Ovary (tissue), 3 donors: ENCODE measurements around the gene ATP5MC3.

ENCODE experiments used
- CTCF ChIP-seq, 3 donors: fragments of 450-650 bp in 2 of 3; fragments of 200-600 bp in 1 of 3; IDR thresholded peaks; one replicate each; pipeline versions ENCODE4 v1.5.1 to v1.8.0; 2016 to 2022; ENCODE audit warnings: antibody characterized with exemption in 3 of 3, mild to moderate bottlenecking in 1 of 3
- EP300 ChIP-seq: sonication (generic); formaldehyde crosslinking; IDR thresholded peaks from one replicate; pipeline ENCODE4 v1.6.1; 2017; ENCODE audit warnings: antibody characterized with exemption
- POLR2A ChIP-seq: fragments of 450-650 bp; IDR thresholded peaks from one replicate; pipeline ENCODE4 v1.6.1; 2017; ENCODE audit warnings: antibody characterized with exemption, mild to moderate bottlenecking, moderate library complexity
- donor health status: DM: no; HTN: no; CAD: no.

DNA sequence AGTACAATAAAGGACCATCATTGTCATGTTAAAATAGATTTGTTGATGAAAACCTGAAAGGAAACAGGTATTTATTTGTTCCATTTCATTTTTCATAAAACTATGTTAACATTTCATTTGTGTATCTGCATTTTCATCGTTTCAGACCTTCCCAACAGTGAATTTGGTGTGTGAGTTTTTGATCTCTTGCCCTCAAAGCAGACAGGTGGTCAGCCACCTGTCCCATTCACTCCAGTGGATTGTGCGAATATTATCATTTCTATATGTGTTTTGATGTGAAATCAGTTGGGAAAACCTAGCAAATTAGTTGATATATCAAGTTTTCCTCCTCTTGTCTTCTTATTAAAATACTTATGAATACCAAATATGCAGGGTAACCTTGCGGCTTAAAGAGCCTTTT is 25.4 kb upstream of the ATP5MC3 start:
- TF ChIP-seq CTCF (IDR thresholded peaks at IDR 0.05): no peak
- TF ChIP-seq EP300: no peak
- no peak for TF ChIP-seq POLR2A
